Measurements from ENCODE around the gene MCU.
"Not testable (repeated sequence)": the region's sequence is repeated elsewhere in the genome, so short reads cannot be mapped to it uniquely, and the experiment has no call there.

MCU gene

DNA sequence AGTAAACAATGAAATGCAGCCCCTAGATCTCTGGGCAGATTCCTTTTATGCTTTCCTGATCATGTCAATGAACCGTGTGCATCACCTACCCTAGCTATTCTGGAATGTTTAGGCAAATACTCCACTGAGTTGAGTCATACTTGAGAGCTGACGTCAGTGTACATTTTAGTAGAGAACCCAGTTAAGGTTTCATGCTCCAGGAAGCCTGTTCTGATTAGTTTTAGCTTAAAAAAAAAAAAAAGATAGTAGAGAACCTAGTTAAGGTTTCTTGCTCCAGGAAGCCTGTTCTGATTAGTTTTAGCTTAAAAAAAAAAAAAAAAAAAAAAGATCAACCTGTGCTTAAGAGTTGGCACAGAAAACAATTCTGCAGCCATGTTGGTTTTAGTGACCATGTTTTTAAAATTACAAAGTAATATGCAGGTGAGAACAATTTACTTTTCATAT lies 3.7 kb upstream of the MCU start:
- DNase-seq: no peak

DNA sequence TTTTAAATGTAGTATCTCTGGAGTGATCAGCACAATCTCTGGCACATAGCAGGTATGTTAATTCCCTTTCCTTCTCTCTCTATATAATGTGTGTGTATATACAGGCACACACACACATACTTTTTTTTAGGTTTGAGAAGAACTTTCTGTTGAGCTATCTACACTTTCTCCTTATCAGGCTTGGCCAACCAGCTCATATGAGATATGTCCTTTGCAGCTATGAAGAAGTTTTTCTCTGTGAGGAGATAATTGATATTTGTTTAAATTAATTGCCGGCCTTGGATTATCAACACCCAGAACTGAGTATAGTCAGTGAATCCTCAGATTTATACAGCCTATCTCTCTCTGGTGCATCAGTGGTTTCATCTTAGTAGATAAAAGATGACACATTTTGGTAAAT lies 2.3 kb upstream of the MCU start:
- DNase-seq: no peak

DNA sequence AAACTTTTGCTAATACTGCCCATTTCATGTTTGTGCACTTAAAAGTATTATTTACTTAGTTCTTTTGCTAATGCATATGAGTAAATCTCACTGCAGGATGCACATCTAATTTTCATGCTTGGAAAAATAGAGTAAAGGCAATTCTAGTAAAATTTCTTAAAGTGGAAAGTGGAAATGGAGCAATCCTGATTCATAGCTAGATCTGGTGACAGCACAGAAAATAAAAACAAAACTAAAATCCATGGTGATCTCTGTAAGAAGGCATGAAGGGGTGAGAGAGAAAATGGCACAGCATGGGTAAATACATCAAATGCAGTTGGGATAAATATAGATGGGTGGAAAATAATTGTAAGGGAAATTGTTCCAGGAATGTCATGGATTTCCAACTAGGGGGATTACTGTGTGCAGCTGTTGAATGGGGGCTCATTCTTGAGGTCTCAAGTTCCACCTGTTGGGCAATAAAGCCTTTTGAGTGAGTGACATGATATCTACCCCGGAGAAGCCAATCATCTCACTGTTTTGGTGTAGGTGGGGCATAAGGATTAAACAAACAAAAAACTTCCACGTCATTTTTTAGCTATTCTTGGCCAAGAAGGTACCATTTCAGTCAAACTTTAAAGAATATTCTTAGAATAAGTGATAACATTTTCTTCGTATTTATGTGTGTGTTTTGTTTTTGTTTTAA lies 1.7 kb upstream of the MCU start:
- no peak for DNase-seq

DNA sequence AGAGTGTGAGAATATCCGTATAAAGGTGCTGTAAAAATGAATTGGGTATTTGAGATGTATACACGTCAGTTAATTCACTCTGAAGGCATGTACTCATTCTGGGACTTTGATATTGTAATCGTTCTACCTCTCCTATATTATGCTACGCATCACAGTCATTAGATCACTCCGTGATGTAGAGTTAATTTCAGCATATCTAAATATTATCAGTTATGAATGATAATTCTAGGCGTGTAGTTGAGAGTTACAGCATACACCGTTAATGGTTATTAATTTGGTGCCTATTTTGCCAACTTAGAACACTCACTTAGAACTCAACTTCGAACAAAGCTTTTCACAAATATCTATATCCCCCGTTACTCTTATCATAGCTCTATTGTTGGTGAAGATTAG lies 477 bp upstream of the MCU start:
- DNase-seq: no peak

DNA sequence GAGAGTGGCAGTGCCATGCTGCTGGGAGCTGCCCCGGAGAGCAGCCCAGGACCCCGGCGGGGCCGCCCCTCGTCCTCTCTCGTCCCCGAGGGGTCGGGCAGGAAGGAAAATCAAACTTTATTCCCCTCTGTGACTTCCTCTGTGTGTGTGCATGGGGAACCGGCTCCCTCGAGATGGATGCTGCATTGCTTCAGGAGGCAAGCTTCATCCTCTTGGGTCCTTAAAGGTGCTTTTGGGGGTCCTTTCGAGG lies 726 bp downstream of the MCU start:
- DNase-seq: no peak

DNA sequence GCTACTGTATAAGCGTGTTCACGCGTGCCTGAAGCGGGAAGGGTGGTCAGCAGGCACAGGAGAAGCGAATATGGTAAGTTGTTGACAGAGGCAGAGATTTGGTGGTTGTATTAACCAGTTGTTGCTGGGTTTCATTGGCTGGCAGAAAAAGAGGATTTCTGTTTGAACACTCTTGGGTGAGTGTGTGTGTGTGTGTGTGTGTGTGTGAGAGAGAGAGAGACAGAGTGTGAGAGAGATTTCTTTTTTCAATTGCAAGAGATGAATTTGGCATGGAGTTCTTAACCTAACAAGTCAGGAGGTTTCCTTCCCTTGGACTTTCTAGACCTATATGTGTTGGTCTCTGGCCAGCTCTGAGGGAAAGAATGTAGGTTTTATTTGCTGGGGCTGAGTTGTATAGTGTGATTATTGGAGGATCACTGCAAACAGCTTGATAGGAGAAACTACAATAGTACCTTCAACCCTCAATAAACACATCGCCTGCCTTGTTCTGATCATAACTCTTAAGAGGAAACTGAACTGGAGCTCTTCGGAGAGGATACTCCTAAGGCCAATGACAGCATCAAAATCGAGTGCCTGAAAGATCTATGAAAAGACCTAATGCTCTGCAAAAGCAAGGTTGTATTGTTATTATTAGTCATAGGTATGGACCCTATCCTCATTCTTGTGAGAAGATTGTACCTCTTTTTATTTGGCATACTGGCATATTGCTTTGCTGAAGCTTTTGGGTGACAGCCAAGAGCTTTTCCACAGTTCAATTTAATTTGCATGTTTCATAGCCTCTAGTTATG lies 1.2 kb downstream of the MCU start:
- DNase-seq: peak; percentile 8

DNA sequence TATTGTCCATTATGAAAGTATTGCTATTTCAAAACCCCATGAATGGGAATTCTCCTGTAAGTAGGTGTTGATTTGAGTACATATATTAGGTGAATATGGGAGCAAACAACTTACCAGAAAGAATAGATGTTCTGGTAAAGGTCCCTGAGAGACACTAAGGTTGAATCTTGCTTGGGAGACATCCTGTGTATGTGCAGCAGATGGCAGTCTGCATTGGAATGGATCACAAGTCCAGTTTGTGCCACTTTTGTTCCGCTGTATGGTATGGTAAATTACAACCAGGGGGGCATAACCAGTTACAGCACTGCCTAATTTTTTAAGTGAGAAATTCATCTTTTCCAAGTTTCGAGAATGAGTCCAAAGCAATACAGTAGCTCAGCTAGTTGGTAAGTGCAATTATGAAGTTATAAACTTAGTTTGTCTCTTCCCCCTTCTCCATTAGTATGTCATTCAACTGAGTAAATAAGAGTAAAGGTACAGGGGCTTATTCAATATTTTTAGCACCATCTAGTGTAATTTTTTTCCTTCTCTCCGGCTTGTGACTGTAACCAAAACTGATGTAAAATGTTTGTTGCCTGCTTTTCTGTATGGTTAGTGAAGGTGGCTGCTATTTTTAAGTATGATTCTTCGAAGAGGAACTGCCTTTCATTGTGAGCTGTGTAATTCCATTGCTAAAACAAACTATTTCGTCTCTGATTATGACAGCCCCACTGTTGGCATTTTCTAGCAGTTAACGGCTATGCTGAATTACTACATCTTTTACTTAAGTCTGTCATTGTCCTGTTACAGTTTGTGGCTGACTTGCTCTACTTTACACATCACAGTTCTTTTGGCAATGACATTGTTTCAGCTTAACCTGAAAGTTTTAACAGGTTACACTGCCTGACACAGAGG lies 2.8 kb downstream of the MCU start:
- DNase-seq: no peak

DNA sequence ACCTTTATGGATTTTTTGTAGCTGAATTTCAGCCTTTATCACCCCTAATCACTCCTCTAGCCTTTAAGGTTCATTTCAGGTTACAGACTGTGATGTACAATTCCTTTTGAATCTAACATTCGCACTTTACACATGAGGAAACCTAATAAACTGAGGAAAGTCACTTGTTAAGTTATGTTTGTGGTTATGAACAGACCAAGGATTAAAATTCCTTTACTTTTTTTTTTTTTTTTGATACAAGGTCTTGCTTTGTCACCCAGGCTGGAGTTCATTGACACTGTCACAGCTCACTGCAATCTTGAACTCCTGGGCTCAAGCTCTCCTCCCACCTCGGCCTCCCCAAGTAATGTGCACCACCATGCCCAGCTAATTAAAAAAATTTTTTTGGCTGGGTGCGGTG lies 3.6 kb downstream of the MCU start:
- DNase-seq: no peak

DNA sequence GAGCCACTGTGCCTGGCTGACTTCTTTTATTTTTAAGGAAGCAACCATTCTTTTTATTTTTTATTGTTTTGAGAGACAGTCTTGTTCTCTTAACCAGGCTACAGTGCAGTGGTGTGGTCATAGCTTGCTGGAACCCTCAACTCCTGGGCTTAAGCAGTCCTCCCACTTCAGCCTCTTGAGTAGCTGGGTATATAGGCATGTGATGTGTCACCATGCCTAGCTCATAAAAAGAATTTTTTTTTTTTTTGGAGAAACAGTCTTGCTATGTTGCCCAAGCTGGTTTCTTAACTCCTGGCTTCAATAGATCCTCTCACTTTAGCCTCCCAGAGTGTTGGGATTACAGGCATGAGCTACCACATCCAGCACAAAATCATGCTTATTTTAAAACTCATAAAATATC lies 5.8 kb downstream of the MCU start:
- DNase-seq: no peak

DNA sequence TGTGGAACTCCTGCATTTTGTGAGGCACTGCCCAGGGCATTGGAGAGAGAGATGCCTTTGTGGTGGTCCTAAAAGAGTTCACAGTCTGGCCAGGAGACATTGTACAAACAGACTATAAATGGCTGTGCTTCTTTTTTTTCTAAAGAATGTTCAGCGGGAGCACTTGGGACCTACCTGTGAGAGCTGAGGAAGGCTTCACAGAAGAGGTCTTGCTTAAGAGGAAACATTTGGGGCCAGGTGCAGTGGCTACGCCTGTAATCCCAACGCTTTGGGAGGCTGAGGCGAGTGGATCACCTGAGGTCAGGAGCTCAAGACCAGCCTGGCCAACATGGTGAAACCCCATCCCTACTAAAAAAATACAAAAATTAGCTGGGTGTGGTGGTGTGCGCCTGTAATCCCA lies 10.5 kb downstream of the MCU start:
- DNase-seq: not testable (repeated sequence)

DNA sequence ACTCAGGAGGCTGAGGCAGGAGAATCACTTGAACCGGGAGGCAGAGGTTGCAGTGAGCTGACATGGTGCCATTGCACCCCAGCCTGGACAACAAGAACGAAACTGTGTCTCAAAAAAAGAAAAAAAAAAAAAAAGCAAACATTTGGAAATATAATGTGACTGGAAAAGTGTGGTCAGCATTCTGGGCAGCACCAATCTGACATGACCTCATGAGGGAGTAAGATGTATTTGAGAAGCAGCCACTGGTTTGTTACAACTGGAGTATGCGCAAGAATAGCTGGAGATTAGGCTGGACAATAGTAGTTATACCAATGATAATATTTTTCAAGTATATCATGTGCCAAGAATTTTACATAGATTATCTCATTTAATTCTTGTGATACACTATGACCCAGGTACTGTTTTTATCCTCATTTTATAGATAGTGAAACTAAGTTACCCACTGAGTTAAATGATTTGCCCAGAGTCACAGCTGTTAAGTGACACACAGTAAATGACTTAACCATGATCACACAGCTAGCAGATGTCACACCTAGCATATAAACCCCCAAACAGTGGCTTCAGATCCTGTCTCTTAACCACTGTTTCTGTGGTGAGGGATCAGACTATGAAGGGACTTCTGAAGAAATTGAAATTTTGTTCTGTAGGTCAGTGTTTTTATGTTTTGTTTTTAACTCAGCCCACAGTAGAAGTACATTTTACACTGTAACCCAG lies 11.1 kb downstream of the MCU start:
- no peak for DNase-seq

DNA sequence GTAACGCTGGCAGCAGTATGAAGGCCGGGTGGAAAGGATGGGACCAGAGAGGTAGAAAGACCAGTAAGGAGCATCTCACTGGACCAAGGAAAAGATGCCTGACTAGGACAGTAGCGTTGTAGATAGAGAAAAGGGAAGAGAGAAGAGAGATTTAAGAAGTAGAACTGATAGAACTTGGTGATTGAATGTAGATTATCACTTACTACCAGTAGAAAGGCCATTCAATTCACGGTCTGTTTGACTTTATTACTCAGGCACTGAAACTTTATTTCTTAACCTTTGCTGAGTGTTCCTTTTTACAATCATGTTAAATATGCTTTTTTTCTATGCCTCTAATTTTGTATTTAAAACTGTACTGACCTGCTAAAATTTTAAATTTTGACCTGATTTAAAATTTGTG lies 12.2 kb downstream of the MCU start:
- DNase-seq: no peak

DNA sequence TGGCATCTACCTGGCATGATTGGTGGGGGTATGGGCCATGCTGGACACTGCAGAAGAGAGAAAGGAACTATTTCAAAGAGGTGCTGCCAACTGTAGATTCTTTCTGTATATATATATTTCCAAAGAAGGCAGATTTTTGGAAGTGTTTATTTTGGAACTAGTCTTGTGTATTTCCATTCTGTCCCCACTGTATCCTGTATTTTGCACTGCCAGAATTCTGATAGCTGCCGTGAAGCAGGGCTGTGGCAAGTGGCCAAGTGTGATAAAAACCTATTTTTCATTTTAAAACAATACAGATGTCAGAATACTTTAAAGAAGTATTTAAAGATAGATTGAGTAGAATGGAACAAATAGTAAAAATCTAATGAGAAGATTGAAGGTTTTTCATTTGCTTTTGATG lies 17.1 kb downstream of the MCU start:
- DNase-seq: no peak

DNA sequence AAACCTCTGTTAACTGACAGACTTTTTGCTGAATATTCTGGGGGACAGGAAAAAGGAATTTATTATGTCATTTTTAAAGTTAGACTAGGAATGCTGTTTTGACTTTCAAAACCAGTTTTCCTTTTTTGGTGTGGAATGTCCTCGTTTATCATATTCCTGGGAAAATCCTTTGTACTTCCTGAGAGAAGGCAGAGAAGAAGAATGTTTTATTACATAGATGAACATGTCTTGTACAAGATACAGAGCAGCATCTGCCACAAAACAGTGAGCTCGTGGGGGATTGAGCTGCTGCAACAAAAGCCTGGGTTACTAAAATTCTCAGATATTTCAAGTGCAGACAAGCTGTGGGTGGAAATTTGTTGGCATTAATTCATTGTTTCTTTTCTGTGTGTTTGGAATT lies 20.2 kb downstream of the MCU start:
- DNase-seq: no peak

DNA sequence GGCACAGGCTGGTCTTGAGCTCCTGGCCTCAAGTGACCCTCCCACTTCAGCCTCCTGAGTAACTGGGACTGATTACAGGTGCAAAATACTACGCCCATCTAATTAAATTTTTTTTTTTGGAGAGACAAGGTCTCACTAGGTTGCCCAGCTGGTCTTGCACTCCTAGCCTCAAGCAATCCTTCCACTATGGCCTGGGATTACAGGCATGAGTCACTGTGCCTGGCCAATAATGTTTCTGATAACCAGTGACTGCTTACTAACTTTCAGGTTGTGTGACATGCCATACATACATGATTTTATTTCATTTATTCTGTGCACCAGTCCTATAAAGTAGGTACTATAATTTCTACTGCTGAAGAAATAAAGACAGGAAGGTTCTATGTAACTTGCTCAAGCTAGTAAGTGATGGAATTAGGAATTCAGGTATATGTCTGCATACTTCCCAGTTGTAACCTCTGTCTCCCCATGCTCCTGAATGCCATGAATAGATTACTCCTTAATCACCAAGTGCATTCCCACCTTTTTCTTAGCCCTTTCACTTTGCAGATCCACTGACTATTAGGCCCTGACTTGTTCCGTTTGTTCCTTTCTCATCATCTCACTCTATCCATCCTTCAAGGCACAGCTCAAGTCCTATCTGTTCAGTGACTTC lies 28.1 kb downstream of the MCU start:
- no peak for DNase-seq

DNA sequence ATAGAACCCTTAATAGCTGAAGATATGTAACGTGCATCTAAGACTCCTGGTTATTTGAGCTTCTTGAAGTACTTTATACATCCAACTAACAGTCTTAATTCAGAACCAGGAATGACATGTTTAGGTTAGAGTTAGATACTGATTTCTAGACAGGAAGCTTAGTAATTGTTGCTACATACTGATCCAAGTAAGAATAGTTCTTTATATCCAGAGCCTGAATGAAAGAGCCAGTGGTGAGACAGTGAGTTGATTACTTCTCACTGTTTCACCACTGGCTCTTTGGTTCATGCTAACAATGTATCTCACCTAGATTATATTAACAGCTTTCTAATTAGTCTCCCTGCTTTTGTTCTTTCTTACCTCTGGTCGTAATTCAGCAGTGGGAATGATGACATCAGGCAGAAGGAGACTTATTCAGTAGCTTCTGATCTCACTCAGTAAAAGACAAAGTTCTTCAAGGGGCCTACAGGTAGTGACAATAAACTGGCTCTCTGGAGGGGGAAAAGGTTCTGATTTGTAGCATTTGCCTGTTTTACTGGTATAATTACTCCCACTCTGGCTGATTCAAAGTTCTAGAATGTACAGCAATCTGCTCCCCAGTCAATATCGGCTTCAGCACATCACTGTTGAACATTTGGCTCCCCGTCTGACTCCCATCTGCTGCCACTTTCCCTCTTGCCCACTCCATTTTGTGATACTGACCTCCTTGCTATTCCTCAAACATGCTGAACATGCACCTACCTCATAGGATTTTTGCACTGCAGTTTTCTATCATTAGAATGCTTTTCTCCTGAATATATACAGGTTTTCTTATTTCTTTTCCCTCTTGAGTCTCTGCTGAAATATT lies 29.1 kb downstream of the MCU start:
- DNase-seq: no peak

DNA sequence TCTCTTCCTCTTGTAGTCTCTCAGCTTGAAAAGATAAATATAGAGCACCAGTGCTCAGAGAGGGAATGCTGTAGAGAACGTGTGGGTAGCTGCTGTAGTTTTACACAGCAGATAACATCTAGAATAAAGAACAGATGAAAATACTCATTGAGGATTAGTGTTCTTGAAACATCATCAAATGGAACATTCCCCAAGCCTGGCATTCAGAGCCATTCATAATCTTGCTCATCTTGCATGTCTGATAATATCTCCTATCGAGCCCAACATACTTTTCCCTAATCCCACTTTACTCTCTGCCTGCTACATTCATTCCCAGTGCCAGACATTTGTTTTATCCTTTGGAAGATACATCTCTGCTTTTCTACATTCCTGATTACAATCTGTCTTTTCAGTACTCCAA lies 35.2 kb downstream of the MCU start:
- no peak for DNase-seq

DNA sequence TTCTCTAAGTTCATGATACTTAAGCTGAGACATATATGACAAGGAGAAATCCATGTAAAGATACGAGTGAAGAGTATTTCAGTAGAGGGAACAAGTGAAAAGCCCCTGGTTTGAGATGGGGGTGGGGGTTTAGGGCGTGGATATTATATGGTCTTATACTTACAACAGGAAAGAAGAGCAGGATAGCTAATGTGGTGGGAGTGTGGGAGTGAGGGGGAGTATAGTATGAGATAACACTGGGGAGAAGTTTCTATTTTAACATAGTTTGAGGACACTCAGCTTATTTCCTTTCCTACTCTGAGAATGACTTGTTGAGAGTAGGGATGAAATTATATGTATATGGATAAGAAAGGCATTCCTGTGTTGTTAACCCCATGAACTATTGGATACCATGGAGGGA lies 36.5 kb downstream of the MCU start:
- no peak for DNase-seq

DNA sequence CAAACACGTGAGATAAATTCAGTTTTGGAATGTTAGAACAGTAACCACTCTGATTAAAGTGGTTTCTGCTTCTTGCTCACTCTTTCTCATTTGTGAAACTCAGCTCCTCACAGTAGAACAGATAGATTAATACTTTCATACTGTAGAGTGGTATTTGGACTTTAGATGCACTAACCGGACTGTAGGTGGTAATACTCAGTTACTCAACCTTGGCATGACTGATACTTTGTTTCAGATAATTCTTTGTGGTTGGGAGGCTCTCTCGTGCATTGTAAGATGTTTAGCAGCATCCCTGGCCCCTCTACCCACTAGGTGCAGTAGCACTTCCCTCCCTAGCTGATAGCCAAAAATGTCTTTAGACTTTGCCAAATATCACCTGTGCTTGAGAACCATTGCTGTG lies 37.6 kb downstream of the MCU start:
- no peak for DNase-seq

DNA sequence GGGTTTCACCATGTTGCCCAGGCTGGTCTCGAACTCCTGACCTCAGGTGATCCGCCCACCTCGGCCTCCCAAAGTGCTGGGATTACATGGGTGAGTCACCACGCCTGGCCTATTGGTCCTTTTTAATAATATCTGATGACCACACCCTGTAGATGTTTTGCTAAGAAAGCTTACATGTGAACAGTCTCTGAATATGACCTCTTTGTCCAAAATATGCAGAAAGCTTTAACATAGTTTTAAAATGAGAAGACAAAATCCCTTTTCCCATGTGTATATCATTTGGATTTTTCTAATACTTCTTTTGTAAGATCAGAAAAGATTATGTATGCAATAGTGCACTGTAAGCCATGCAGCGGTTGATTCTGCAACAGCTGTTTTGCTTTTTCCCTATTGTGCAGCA lies 38.5 kb downstream of the MCU start:
- no peak for DNase-seq

DNA sequence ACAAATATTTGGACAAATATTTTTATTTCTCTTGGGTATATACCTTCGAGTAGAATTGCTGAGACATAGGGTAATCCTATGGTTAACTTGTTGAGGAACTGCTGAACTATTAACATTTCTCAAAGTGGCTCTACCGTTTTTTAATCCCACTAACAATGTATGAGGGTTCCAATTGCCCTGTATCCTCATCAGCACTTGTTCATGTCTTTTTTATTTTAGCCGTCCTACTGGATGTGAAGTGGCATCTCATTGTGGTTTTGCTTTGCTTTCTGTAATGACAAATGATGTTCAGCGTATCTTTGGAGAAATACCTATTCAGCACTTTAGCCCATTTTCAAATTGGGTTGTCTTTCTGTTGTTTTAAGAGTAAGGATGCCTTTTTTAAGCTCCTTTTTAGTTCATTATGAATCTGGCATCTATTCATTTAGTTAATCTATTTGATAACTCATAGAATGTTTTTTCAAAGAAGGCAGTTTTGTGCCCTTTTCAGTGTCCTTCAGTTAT lies 40.0 kb downstream of the MCU start:
- DNase-seq: no peak

DNA sequence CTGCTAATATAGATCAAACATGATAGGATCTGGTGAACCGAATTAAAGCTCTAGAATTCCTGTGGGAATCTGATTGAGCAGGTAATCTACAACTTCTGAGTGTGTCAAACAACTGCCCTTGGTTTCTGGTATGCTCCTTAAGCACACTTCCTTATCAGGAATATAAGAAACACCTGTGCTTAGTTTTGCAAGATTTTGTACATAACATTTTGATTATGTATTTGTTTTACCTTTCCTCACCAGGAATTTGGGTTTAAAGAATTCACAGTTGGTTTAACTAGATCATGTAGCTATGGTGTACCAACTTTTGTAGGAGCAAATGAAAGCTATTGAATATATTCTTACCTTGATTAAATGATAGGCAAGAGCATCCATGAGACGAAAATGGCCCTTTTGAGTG lies 40.6 kb downstream of the MCU start:
- DNase-seq: no peak

Measured in DMS153 (cell line).